Hepatocyte (in vitro differentiated cells): ENCODE data around the gene CEP85.

Experiments used
- EZH2 ChIP-seq: fragments of 200-600 bp; sonication (generic); IDR thresholded peaks from 2 replicates; pipeline ENCODE4 v1.6.1; 2016; ENCODE audit warnings: antibody characterized with exemption, mild to moderate bottlenecking, borderline replicate concordance
- EZH2phosphoT487 ChIP-seq: fragments of 200-600 bp; sonication (generic); IDR thresholded peaks from one replicate; pipeline ENCODE4 v1.6.1; 2018; ENCODE audit warnings: antibody characterized with exemption, mild to moderate bottlenecking, low read depth, moderate library complexity; ENCODE audit not compliant: unreplicated experiment, severe bottlenecking
- TF ChIP-seq, protein P1 (sequence below): fragments of 200-600 bp; sonication (generic); IDR thresholded peaks from 2 replicates; pipeline ENCODE4 v1.5.1; 2016; ENCODE audit warnings: antibody characterized with exemption, mild to moderate bottlenecking; ENCODE audit not compliant: poor library complexity

DNA sequence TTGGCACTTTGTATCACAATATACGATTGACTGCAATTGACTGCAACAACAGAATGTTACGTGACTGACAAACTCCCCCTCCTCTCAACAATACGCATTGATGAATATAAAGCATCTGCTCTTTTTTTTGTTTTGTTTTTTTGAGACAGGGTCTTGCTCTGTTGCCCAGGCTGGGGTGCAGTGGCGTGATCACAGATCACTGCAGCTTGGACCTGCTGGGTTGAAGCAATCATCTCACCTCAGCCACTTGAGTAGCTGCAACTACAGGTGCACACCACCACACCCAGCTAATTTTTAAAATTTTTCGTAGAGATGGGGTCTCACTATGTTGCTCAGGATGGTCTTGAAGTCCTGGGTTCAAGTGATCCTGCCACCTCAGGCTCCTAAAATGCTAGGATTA, 21.3 kb upstream of the CEP85 start:
- TF ChIP-seq, protein P1, sequence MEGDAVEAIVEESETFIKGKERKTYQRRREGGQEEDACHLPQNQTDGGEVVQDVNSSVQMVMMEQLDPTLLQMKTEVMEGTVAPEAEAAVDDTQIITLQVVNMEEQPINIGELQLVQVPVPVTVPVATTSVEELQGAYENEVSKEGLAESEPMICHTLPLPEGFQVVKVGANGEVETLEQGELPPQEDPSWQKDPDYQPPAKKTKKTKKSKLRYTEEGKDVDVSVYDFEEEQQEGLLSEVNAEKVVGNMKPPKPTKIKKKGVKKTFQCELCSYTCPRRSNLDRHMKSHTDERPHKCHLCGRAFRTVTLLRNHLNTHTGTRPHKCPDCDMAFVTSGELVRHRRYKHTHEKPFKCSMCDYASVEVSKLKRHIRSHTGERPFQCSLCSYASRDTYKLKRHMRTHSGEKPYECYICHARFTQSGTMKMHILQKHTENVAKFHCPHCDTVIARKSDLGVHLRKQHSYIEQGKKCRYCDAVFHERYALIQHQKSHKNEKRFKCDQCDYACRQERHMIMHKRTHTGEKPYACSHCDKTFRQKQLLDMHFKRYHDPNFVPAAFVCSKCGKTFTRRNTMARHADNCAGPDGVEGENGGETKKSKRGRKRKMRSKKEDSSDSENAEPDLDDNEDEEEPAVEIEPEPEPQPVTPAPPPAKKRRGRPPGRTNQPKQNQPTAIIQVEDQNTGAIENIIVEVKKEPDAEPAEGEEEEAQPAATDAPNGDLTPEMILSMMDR, result no peak
- TF ChIP-seq EZH2 (no peak), EZH2phosphoT487 (no peak)
